ENCODE data around the gene RIPK4.

The RIPK4 gene

DNA sequence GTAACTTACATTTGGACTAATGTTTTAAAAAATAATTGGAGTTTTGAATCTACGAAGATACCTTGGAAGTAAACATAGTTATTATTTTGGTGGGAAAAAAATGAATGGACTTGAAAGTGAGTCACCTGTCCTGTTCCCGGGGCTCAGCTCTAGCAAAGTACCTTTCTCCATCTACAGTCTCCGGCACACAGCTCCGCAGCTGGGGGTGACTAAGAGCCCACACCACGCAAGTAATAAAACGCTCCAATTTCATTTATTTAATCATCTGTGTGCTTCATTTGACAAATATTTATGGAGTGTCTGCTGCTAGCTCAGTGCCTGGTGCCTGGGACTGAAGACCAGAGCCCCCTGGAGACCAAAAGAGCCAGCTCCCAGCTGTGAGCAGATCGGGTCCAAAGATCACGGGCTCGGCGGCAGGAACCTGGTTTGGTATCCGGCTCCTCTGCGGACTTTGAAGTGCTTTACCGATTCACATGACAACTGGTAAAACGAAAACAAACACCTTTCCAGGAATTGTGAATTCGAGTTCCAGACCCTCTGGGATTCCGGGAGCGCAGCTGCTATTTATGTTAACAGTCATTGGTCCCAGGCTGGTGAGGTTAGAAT is 1.7 kb upstream of the RIPK4 start:
- DNase-seq = no peak

- no peak for DNase-seq
Measured at GRCh38 chr21:41767606-41768436, 969 bp upstream of the RIPK4 start.

GRCh38 chr21:41765973-41766882 is 624 bp downstream of the RIPK4 start:
- DNase-seq = no peak

- no peak for DNase-seq
Measured at GRCh38 chr21:41765420-41765821, 1.4 kb downstream of the RIPK4 start.

DNA sequence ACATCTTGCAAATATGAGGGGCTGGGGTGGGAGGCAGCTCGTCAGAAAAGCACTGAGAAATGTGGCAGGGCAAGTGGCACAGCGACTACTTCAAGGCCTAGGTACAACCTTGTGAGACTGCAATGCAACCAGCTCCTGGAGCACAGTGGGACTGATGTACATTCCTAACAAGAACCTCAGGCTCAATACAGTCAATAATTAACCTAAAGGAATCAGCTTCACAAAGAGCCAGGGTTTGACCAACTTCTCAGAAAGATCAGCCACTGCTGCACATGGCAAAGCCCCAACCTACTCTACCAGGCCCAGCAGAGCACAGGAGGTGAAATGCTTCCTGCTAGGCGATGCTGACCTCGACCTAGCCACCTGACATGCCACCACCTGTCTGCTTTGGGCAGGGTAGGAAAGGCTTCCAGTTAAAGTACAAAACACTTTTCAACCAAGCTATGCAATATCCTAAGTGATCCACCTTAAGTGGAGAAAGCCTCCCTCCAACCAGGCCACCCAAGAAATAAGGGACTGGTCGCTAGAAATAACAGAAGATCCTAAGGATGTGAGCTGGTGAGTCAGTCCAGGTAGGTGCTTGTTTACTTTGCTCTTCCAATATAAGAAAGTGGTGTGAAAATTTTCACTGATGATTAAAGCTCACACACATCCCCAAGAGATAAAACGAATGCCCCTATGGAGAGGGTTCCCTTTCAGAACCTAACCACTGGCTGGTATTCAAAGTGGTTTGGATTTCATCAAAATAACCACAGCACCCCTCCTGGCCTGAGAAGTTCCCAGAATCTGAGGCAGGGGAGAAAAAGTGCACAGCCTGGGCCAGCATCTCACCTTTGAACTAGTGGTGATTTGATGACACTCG is 2.1 kb downstream of the RIPK4 start:
- DNase-seq = no peak

DNA sequence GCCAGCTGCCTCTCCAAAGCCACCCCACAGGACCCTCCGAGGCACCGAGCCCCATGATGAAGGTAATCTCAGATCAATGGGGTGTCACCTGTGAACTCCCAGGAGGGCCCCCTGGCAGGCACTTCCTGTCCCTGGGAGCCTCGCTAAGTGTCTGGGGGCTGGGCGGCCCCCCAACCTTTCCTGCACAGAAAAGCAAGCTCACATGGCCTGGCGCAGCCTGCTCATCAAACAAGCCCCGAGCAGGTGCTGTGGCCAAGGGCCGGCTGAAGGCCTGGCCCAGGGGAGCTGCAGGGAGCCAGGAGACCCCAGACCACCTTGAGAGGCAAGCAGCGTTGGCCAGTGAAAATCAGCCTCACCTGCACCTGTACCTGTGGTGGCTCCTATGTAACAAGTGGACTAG is 2.9 kb downstream of the RIPK4 start:
- DNase-seq = no peak

GRCh38 chr21:41763398-41763931 is 3.4 kb downstream of the RIPK4 start:
- no peak for DNase-seq

DNA sequence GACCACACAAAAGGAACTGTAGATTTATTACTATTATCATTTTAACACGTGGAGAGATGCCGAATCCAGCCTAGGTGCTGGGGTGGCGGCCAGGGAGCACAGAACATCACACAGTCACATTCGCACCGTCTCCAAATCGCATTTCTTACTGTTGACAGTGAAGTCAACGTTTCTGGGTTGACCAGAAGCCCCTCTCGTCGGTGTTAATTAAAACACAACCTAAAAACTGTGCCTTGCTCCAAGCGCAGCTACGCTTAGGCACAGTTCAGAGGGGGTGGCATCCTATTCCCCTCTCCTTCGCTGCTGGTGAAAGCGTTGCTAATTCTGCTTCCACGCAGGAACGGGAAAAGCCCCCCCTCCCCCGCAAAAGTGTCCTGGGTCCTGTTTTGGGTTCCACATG is 4.1 kb downstream of the RIPK4 start:
- no peak for DNase-seq

DNA sequence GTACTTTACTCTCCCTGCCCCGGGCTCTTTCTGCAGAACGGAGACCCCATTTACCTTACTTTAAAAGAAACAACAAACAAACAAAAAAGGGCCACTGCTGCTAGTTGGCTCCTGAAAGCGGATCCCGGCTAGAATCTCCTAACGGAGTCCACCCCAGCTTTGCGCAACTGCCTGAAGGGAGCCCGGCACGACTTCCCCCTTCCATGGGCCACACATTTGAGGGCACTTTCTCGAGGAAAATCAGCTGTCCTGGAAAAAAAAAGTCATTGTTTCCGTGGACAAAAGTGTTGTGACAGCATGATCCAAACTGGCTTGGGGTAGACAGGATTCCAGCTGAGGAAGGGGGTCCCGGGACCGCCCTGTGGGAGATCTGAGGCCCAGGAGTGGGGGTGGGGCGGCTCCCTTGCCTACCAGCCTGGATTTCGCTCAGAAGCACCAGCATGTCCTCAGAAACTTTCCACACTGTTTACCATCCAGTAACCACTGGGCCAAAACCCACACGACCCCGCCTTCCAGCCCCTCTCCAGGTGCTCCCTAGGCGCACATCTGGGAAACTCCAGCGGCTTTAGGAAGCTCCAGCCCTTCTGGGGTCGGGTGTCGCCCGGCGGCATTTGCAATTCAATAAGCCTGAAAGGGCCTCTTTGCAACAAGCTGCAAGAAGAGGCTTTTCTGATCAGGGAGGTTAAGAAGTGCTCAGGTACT is 4.8 kb downstream of the RIPK4 start:
- DNase-seq = no peak

- no peak for DNase-seq
Measured at GRCh38 chr21:41761211-41761933, 5.5 kb downstream of the RIPK4 start.

GRCh38 chr21:41760411-41760810 is 6.4 kb downstream of the RIPK4 start:
- DNase-seq = no peak

GRCh38 chr21:41759926-41760325 is 6.9 kb downstream of the RIPK4 start:
- no peak for DNase-seq

DNA sequence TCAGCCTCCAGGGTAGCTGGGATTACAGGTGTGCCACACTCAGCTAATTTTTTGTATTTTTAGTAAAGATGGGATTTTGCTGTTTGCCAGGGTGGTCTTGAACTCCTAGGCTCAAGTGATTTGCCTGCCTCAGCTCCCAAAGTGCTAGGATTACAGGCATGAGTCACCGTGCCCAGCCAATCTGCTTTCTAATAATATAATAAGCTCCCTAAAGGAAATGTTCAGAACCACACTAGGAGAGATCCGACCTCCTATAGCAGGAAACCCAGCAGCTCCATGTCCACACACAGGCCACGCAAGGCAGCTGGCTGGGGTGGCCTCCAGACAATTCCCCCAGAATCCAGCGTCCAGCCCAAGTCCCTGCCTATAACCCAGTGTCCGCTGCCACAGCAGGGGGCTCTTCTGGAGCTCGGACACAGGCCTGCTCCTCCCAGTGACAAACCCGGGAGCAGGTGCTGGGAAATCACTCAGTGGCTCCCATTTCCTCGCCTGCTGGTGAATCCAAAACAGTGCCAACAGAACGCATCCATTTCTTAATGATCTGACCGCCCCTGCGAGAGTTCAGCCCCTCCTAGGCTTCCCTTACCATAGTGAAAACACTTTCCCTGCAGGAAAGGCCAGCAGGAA is 7.5 kb downstream of the RIPK4 start:
- no peak for DNase-seq

GRCh38 chr21:41758550-41758949 is 8.3 kb downstream of the RIPK4 start:
- no peak for DNase-seq

GRCh38 chr21:41755934-41756773 is 10.7 kb downstream of the RIPK4 start:
- no peak for DNase-seq

GRCh38 chr21:41755258-41755933 is 11.5 kb downstream of the RIPK4 start:
- no peak for DNase-seq

DNA sequence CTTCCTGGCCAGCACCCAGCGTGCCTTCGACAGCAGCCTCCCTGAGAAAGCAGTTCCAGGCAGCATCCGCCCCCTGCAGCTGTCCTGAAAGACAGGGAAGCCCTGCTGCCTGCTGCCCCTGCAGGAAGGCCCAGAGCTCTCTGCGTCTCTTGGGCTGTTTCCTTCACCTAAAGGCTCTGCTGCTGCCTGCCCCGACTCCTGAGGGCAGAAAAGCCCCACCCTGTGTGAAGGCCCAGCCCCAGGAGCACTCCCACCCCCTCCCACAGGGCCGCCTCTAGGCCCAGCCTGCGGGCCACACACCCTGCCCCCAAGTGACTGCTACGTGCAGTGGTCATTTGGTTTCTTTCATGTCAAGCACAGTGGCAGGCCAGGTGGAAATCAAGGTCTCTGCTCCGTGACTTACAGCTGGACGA is 12.4 kb downstream of the RIPK4 start:
- DNase-seq = no peak

DNA sequence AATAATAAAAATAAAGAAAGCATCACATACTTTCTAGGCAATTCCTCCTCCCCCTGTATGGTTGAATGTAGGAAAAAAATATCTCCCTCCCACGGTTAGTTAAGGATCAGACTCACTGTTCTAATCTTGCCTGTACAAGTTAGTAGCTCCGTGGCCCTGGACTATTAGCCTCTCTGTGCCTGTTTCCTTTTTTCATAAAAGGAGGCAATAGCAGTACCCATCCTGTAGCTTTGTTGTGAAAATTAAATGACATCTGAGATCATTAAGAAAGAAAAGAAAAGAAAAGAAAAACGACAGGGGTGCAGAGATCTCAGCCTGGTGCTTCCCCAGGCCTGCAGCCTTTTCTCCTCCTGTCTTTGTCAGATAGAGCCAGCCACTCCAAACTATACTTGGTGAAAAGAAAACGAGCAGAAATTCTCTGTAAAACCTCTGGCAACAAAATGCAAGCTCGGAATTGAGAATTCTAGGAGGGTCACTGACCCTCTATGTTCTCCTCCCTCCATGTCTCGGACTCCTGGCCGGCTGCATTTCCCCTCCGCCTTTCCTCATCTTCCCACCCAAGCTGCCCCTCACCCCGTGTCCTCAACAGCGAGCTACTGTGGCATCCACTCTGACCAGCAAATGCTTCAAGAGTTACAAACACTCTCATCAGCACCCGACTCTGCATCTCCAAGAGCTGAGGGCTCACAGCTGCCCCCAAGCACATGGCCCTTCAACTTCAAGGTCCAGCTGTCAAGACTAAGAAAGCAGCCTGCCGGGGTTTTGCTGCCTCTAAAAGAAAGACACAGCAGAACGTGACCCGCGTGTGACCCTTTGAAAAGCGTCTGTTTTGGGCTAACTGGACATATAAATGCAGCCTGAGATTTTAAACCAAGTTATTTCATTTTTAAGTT is 13.6 kb downstream of the RIPK4 start:
- no peak for DNase-seq
